MM.1S (cell line): ENCODE results near the gene MTX3.

Source experiments
- DNase-seq: peaks from one replicate; pipeline ENCODE4 v3.0.0-alpha.2; 2015
- H2AFZ ChIP-seq: fragments of 300-600 bp; sonication (generic); 2 replicates; pipeline ENCODE4 v1.6.0; 2016; ENCODE audit warnings: antibody characterized with exemption, low read length
- H3F3A ChIP-seq: fragments of 300-600 bp; sonication (generic); 2 replicates; pipeline ENCODE4 v1.6.1; 2016; ENCODE audit warnings: mild to moderate bottlenecking, antibody characterized with exemption, low read length, moderate library complexity, mixed read lengths; ENCODE audit not compliant: insufficient read depth
- H3K27ac ChIP-seq: fragments of 300-600 bp; sonication (generic); 2 replicates; pipeline ENCODE4 v1.5.1; 2016; ENCODE audit warnings: mild to moderate bottlenecking, low read length
- H3K27me3 ChIP-seq: fragments of 300-600 bp; sonication (generic); replicated peaks from 2 replicates; pipeline ENCODE4 v1.6.0; 2016; ENCODE audit warnings: low read length; ENCODE audit not compliant: insufficient read depth
- H3K36me3 ChIP-seq: fragments of 300-600 bp; sonication (generic); replicated peaks from 2 replicates; pipeline ENCODE4 v1.6.1; 2016; ENCODE audit warnings: mild to moderate bottlenecking, low read length, mixed read lengths; ENCODE audit not compliant: insufficient read depth
- H3K4me1 ChIP-seq: fragments of 300-600 bp; sonication (generic); 2 replicates; pipeline ENCODE4 v1.6.1; 2016; ENCODE audit warnings: low read length, mixed read lengths
- H3K4me2 ChIP-seq: fragments of 300-600 bp; sonication (generic); 2 replicates; pipeline ENCODE4 v1.6.0; 2016; ENCODE audit warnings: low read depth, low read length
- H3K4me3 ChIP-seq: fragments of 300-600 bp; sonication (generic); 2 replicates; pipeline ENCODE4 v1.5.1; 2016; ENCODE audit warnings: low read length, mixed read lengths
- H3K79me2 ChIP-seq: fragments of 300-600 bp; sonication (generic); 2 replicates; pipeline ENCODE4 v1.6.1; 2016; ENCODE audit warnings: mixed run types, low read length, mixed read lengths
- H3K9ac ChIP-seq: fragments of 300-600 bp; sonication (generic); 2 replicates; pipeline ENCODE4 v1.6.1; 2016; ENCODE audit warnings: low read length, mixed read lengths
- H3K9me2 ChIP-seq: fragments of 300-600 bp; sonication (generic); replicated peaks from 2 replicates; pipeline ENCODE4 v1.6.1; 2016; ENCODE audit warnings: mild to moderate bottlenecking, low read length, mixed read lengths; ENCODE audit not compliant: insufficient read depth
- H3K9me3 ChIP-seq: fragments of 300-600 bp; sonication (generic); replicated peaks from 2 replicates; pipeline ENCODE4 v1.6.1; 2016; ENCODE audit warnings: mild to moderate bottlenecking, low read length, mixed read lengths; ENCODE audit not compliant: insufficient read depth
- H4K20me1 ChIP-seq: fragments of 300-600 bp; sonication (generic); 2 replicates; pipeline ENCODE4 v1.6.1; 2016; ENCODE audit warnings: mild to moderate bottlenecking, low read length, moderate library complexity, mixed read lengths; ENCODE audit not compliant: insufficient read depth
- CTCF ChIP-seq: fragments of 300-600 bp; sonication (generic); IDR thresholded peaks from 2 replicates; pipeline ENCODE4 v1.5.1; 2016; ENCODE audit warnings: antibody characterized with exemption, low read length, mixed read lengths
- EZH2 ChIP-seq: fragments of 300-600 bp; sonication (generic); optimal IDR thresholded peaks from 2 replicates; pipeline ENCODE3; 2017; ENCODE audit warnings: low read depth, mild to moderate bottlenecking, antibody characterized with exemption, low read length, mixed read lengths
- EZH2phosphoT487 ChIP-seq: fragments of 300-600 bp; sonication (generic); IDR thresholded peaks from 2 replicates; pipeline ENCODE4 v1.6.1; 2018; ENCODE audit warnings: antibody characterized with exemption, low read length

Gene MTX3

DNA sequence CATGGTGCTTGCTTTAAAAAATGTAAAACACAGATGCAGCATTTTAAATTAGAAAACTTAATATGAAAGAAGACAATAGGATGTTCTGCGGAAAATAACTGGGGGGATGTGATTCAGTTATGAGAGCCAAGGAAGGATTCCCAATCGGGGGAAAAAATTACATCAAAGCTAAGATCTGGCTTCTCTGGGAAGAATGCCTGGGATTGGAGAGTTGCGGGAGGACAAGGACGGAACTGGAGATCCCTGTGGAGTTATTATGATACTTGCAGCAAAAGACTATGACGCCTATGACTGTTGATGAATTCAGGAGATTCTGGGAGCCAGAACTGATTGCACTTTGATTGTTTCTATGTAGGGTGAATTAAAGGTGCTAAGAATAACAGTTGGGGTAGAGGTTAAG, 24.6 kb downstream of the MTX3 start:
- Histone ChIP-seq H2AFZ (no peak overlapping the region), H3F3A (no peaks in the 10 kb centered on the region), H3K9me3 (no peaks in the 10 kb centered on the region), H3K4me2 (no peak overlapping the region), H3K27me3 (no peaks in the 10 kb centered on the region), H3K79me2 (no peaks in the 10 kb centered on the region), H3K27ac (no peak overlapping the region), H4K20me1 (no peaks in the 10 kb centered on the region), H3K4me3 (no peak overlapping the region), H3K9ac (no peak overlapping the region), H3K36me3 (no peaks in the 10 kb centered on the region), H3K4me1 (no peaks in the 10 kb centered on the region), H3K9me2 (no peaks in the 10 kb centered on the region)
- DNase-seq: no peak
- TF ChIP-seq EZH2 (no peak), EZH2phosphoT487 (no peak)

DNA sequence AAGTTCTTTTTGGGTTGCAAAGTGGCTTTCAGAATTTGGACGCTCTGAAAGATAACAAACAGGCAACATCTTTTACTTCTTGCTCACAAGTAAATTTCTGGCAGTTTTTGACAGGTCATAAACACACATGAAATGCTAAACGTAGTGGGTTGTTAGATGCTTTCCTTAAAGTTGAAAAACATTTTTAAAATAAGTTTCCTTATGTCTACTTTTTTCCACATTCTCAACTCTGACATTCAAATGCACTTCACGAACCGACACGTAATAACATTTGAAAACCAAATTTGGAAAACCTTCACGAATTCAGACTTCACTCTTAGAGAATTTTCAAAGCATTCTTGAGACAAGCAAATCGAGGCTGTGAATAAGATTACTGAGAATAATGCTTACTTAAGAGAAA, 26.9 kb downstream of the MTX3 start:
- Histone ChIP-seq H3F3A (no peaks in the 10 kb centered on the region), H3K9ac (no peak overlapping the region), H3K27ac (no peak overlapping the region), H3K4me1 (no peaks in the 10 kb centered on the region), H3K9me3 (no peaks in the 10 kb centered on the region), H2AFZ (no peak overlapping the region), H3K79me2 (no peaks in the 10 kb centered on the region), H4K20me1 (no peaks in the 10 kb centered on the region), H3K36me3 (no peaks in the 10 kb centered on the region), H3K4me2 (no peak overlapping the region), H3K9me2 (no peaks in the 10 kb centered on the region), H3K27me3 (no peaks in the 10 kb centered on the region), H3K4me3 (no peak overlapping the region)
- no peak for TF ChIP-seq EZH2
- TF ChIP-seq EZH2phosphoT487: no peak
- TF ChIP-seq CTCF: no peak
- DNase-seq: no peak

DNA sequence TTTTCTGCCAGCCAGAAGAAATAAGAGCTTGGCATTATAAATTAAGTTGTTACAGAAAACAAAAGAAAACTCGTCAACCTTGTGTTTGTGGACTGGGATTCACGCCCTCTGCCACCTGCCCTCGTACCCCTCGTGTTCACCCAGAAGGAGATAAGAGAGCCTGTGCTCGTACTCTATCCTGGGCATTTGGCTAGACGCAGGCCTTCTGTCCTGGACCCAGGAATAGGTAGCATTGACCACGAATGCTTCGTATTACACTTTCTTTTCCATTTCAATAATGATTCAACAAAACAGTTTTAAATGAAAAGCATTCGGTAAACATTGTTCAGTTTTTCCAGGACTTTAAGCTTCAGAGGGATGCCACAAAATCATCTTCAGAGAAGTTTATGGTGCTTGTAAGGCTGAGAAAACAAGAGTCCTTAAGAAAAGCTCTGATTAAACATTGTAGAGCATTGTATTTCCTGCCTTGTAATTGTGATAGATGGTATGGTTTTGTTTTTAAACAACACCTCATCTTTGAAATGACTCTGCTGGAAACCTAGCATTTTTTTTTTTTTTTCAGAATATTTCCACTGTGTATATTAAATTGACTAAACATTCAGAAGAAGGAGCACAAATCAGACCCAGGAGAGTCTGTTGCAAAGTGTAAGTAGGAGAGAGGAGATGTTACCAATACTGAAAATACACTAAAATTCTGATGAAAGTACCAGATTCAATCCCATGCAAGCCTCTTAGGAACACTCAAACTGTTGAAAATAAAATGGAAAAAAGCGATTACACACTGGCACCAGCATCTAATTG, 27.6 kb downstream of the MTX3 start:
- no peaks in the 10 kb centered on the region for H3K9me3 ChIP-seq
- H3K9me2 ChIP-seq: no peaks in the 10 kb centered on the region
- H4K20me1 ChIP-seq: no peaks in the 10 kb centered on the region
- no peak overlapping the region for H3K4me3 ChIP-seq
- H3K27me3 ChIP-seq: no peaks in the 10 kb centered on the region
- H2AFZ ChIP-seq: no peak overlapping the region
- H3K36me3 ChIP-seq: no peaks in the 10 kb centered on the region
- DNase-seq: no peak
- no peak overlapping the region for H3K4me2 ChIP-seq
- TF ChIP-seq EZH2 (no peak), CTCF (no peak), EZH2phosphoT487 (no peak)
- H3F3A ChIP-seq: no peaks in the 10 kb centered on the region
- no peaks in the 10 kb centered on the region for H3K4me1 ChIP-seq
- no peak overlapping the region for H3K27ac ChIP-seq
- no peak overlapping the region for H3K9ac ChIP-seq
- H3K79me2 ChIP-seq: no peaks in the 10 kb centered on the region

DNA sequence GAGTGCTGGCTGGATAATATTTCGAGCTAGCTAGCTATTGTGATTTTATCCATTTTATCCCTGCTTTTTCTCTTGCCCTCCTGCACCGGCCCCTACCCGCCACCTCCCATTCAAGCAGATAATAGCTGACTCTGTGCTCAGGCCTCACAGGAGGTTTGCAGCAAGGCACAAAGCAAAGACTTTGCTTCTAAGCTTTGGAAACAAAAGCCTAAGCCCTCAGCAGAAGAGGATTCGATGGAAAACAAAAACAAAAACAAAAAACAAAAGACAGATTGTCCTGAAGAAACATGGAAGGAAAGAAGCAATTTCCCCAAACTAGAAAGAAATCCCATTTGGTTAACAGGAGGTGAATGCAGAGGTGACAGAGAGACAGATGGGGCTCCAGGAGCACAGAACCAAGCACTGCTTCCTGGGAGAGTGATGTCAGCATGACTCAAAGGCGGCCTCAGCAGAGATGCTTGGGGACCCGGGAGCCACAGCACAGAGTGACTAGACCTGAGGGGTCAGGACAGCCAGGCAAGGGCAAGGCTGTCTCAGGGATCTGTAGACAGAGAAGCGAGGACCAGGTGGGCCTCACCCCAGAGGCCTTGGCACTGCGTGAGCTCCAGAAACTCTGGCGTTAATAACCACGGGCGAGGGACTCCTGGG, 28.4 kb downstream of the MTX3 start:
- no peaks in the 10 kb centered on the region for H3K4me1 ChIP-seq
- TF ChIP-seq EZH2phosphoT487 (no peak), CTCF (no peak), EZH2 (no peak)
- H3K27ac ChIP-seq: no peak overlapping the region
- H3K27me3 ChIP-seq: no peaks in the 10 kb centered on the region
- no peak overlapping the region for H3K4me2 ChIP-seq
- H4K20me1 ChIP-seq: no peaks in the 10 kb centered on the region
- no peaks in the 10 kb centered on the region for H3F3A ChIP-seq
- H3K9me3 ChIP-seq: no peaks in the 10 kb centered on the region
- H3K9ac ChIP-seq: no peak overlapping the region
- no peaks in the 10 kb centered on the region for H3K9me2 ChIP-seq
- DNase-seq: no peak
- H3K4me3 ChIP-seq: no peak overlapping the region
- H3K36me3 ChIP-seq: no peaks in the 10 kb centered on the region
- H3K79me2 ChIP-seq: no peaks in the 10 kb centered on the region
- H2AFZ ChIP-seq: no peak overlapping the region
